ENCODE data around the gene ANGPT4.

Gene ANGPT4

GRCh38 chr20:821046-821730 lies 94.9 kb downstream of the ANGPT4 start:
- FAIRE-seq, result no peak

GRCh38 chr20:820323-820953 lies 95.7 kb downstream of the ANGPT4 start:
- FAIRE-seq, result no peak

Measured in TTC549 (cell line).